Hepatocyte (in vitro differentiated cells): ENCODE results near the gene ELAVL2.

Source experiments
- CTCF ChIP-seq: fragments of 200-600 bp; sonication (generic); IDR thresholded peaks from 2 replicates; pipeline ENCODE4 v1.5.1; 2016; ENCODE audit warnings: antibody characterized with exemption, mild to moderate bottlenecking; ENCODE audit not compliant: poor library complexity
- EZH2 ChIP-seq: fragments of 200-600 bp; sonication (generic); IDR thresholded peaks from 2 replicates; pipeline ENCODE4 v1.6.1; 2016; ENCODE audit warnings: antibody characterized with exemption, mild to moderate bottlenecking, borderline replicate concordance
- EZH2phosphoT487 ChIP-seq: fragments of 200-600 bp; sonication (generic); IDR thresholded peaks from one replicate; pipeline ENCODE4 v1.6.1; 2018; ENCODE audit warnings: antibody characterized with exemption, mild to moderate bottlenecking, low read depth, moderate library complexity; ENCODE audit not compliant: unreplicated experiment, severe bottlenecking

GRCh38 chr9:23819403-23819802 is 6.6 kb downstream of the ELAVL2 start:
- no peak for TF ChIP-seq CTCF
- TF ChIP-seq EZH2, result no peak
- no peak for TF ChIP-seq EZH2phosphoT487
